Neutrophil (primary cell): Measurements from ENCODE around the gene IL17D.

Source experiments
- H3K27ac ChIP-seq: fragments of 200-600 bp; sonication (generic); 2 replicates; pipeline ENCODE4 v1.5.1; 2016; ENCODE audit warnings: mild to moderate bottlenecking, moderate library complexity
- H3K27me3 ChIP-seq: fragments of 200-600 bp; sonication (generic); 2 replicates; pipeline ENCODE4 v1.6.0; 2016; ENCODE audit warnings: mild to moderate bottlenecking
- H3K36me3 ChIP-seq: fragments of 200-600 bp; sonication (generic); 2 replicates; pipeline ENCODE4 v1.5.1; 2017
- H3K4me1 ChIP-seq, 2 experiments: fragments of 200-600 bp in 1 of 2; sonication (generic) in 1 of 2; 1 replicate in 1 of 2; 2 replicates in 1 of 2; pipeline versions ENCODE4 v1.5.1 to v1.6.1; 2013 to 2016; ENCODE audit warnings: low read depth in 1 of 2, low read length in 1 of 2, mild to moderate bottlenecking in 1 of 2, moderate library complexity in 1 of 2; ENCODE audit not compliant: control insufficient read depth in 1 of 2, insufficient read depth in 1 of 2
- H3K4me3 ChIP-seq, 2 experiments: fragments of 200-600 bp in 1 of 2; sonication (generic) in 1 of 2; 1 replicate in 1 of 2; 2 replicates in 1 of 2; pipeline ENCODE4 v1.5.1; 2013 to 2016; ENCODE audit warnings: low read depth in 1 of 2, low read length in 1 of 2, mild to moderate bottlenecking in 1 of 2, moderate library complexity in 1 of 2
- H3K9me3 ChIP-seq: fragments of 200-600 bp; sonication (generic); 2 replicates; pipeline ENCODE4 v1.5.1; 2016
- TF ChIP-seq, protein P1 (sequence below): fragments of 200-600 bp; sonication (generic); IDR thresholded peaks from 2 replicates; pipeline ENCODE4 v1.5.1; 2016; ENCODE audit warnings: antibody characterized with exemption

IL17D gene

DNA sequence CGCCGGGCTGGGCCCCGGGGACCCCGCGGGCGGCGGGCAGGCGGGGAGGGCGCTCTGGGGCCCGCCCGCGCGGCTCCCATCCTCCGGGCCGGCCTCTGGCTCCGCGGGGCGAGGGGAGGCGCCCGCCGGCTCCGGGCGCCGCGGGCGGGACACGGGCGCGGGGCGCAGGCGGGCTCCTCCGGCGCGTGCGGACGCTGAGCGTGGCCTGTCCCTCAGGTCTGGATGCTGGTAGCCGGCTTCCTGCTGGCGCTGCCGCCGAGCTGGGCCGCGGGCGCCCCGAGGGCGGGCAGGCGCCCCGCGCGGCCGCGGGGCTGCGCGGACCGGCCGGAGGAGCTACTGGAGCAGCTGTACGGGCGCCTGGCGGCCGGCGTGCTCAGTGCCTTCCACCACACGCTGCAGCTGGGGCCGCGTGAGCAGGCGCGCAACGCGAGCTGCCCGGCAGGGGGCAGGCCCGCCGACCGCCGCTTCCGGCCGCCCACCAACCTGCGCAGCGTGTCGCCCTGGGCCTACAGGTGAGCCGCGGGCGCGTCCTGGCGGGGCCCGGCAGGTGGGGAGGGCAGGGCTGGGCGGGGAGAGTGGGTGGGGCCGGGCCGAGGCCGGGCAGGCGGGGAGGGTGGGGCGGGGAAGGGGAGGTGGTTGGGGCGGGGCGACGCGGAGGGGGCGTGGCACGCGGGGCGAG, 420 bp downstream of the IL17D start:
- no peak overlapping the region for H3K27ac ChIP-seq
- H3K36me3 ChIP-seq, result no peaks in the 10 kb centered on the region
- no peaks in the 10 kb centered on the region for H3K9me3 ChIP-seq
- H3K4me3 ChIP-seq, result peak overlapping the region; percentile 35 to 36
- H3K27me3 ChIP-seq, result peaks cover 74% of the 10 kb centered on the region
- TF ChIP-seq, protein P1, sequence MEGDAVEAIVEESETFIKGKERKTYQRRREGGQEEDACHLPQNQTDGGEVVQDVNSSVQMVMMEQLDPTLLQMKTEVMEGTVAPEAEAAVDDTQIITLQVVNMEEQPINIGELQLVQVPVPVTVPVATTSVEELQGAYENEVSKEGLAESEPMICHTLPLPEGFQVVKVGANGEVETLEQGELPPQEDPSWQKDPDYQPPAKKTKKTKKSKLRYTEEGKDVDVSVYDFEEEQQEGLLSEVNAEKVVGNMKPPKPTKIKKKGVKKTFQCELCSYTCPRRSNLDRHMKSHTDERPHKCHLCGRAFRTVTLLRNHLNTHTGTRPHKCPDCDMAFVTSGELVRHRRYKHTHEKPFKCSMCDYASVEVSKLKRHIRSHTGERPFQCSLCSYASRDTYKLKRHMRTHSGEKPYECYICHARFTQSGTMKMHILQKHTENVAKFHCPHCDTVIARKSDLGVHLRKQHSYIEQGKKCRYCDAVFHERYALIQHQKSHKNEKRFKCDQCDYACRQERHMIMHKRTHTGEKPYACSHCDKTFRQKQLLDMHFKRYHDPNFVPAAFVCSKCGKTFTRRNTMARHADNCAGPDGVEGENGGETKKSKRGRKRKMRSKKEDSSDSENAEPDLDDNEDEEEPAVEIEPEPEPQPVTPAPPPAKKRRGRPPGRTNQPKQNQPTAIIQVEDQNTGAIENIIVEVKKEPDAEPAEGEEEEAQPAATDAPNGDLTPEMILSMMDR, result peak; percentile 31
- H3K4me1 ChIP-seq, result peaks cover 9 to 13% of the 10 kb centered on the region in 2 experiments

DNA sequence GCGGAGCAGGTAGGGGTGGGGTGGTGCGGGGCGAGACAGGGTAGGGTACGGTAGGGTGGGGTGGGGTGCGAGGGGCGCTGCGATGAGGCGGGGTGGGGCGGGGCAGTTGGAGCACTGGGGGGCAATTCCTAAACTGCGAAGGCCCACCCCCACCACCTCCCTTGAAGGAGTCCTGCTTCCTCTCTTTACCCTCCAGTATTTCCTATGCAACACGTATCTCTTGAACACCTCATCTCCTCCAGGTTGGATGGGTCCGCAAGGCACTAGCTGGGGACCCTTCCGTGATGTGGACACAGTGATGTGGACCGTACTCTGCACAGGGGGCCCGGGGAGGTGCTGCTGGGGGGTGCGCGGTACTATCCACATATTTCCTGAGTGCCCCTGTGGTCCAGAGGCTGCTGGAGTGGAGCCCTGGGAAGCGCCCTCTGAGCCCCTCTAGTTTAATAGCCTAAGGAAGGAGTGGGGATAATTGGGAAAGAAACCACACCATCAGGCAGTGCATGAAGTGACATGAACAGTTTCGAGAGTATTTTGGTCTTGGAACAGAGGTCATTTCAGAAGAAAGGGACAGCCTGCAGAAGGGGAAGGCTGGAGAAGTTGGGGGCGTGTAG, 1.1 kb downstream of the IL17D start:
- Histone ChIP-seq H3K27me3 (peaks cover 72% of the 10 kb centered on the region), H3K4me1 (peaks cover 9 to 13% of the 10 kb centered on the region in 2 experiments), H3K36me3 (no peaks in the 10 kb centered on the region), H3K4me3 (peak overlapping the region in 1 of 2 experiments; percentile 36), H3K9me3 (no peaks in the 10 kb centered on the region), H3K27ac (no peak overlapping the region)
- TF ChIP-seq, protein P1, result no peak

GRCh38 chr13:20706661-20707060, 3.2 kb downstream of the IL17D start:
- no peaks in the 10 kb centered on the region for H3K9me3 ChIP-seq
- H3K36me3 ChIP-seq, result no peaks in the 10 kb centered on the region
- no peak overlapping the region for H3K4me3 ChIP-seq
- H3K4me1 ChIP-seq, result peaks cover 9 to 13% of the 10 kb centered on the region in 2 experiments
- no peak overlapping the region for H3K27ac ChIP-seq
- peaks cover 56% of the 10 kb centered on the region for H3K27me3 ChIP-seq
- TF ChIP-seq, protein P1, result no peak

- TF ChIP-seq, protein P1, result no peak
- Histone ChIP-seq H3K36me3 (no peaks in the 10 kb centered on the region), H3K27ac (no peak overlapping the region), H3K4me3 (no peak overlapping the region), H3K27me3 (peaks cover 56% of the 10 kb centered on the region), H3K9me3 (no peaks in the 10 kb centered on the region), H3K4me1 (peaks cover 2% of the 10 kb centered on the region in 2 experiments)
These were observed 4.7 kb downstream of the IL17D start for GRCh38 chr13:20708216-20708615.

DNA sequence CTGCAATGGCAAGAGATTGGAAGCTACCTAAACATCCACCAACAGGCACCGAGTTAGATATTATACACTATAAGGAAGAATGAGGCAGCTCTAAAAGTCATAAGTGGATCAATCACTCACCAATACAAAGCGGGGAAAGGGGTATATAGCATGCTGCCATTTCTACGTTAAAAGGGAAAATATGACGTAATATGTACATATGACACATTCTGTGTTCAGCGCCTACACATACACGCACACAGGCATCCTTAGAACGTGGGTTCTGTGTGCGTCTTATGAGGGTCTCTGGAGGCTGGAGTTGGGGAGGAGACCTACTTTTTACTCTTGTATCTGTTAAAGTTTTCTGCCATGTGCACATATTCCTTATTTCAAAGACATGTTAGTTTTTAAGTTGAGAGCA, 5.9 kb downstream of the IL17D start:
- H3K27ac ChIP-seq, result no peak overlapping the region
- H3K4me1 ChIP-seq, result no peaks in the 10 kb centered on the region
- H3K4me3 ChIP-seq, result no peak overlapping the region
- H3K27me3 ChIP-seq, result peaks cover 58% of the 10 kb centered on the region
- H3K36me3 ChIP-seq, result no peaks in the 10 kb centered on the region
- TF ChIP-seq, protein P1, result no peak
- H3K9me3 ChIP-seq, result no peaks in the 10 kb centered on the region
